Neural progenitor cell (in vitro differentiated cells): Measurements from ENCODE around the gene RAI1. TPM values are rescaled to one million over a fixed set of nuclear protein-coding genes. Genes with fewer than 3 reads are reported as not detected.

Experiments used
- DNase-seq: peaks from one replicate; pipeline ENCODE4 v3.0.0-alpha.2; 2016; ENCODE audit warnings: low spot score
- H2AFZ ChIP-seq: fragments of 200-600 bp; sonication (generic); replicated peaks from 2 replicates; pipeline ENCODE4 v1.6.1; 2016; ENCODE audit warnings: antibody characterized with exemption
- H3F3A ChIP-seq: fragments of 200-600 bp; sonication (generic); 2 replicates; pipeline ENCODE4 v1.6.1; 2016; ENCODE audit warnings: antibody characterized with exemption, low read depth
- H3K27ac ChIP-seq: fragments of 200-600 bp; sonication (generic); 2 replicates; pipeline ENCODE4 v1.5.1; 2016; ENCODE audit warnings: mild to moderate bottlenecking
- H3K27me3 ChIP-seq: fragments of 200-600 bp; sonication (generic); 2 replicates; pipeline ENCODE4 v1.6.1; 2016; ENCODE audit warnings: mild to moderate bottlenecking, moderate library complexity
- H3K36me3 ChIP-seq: fragments of 200-600 bp; sonication (generic); 2 replicates; pipeline ENCODE4 v1.5.1; 2016
- H3K4me1 ChIP-seq: fragments of 200-600 bp; sonication (generic); 2 replicates; pipeline ENCODE4 v1.6.1; 2016; ENCODE audit warnings: mixed run types
- H3K4me2 ChIP-seq: fragments of 200-600 bp; sonication (generic); 2 replicates; pipeline ENCODE4 v1.6.1; 2016
- H3K4me3 ChIP-seq: fragments of 200-600 bp; sonication (generic); 2 replicates; pipeline ENCODE4 v1.5.1; 2016
- H3K79me2 ChIP-seq: fragments of 200-600 bp; sonication (generic); 2 replicates; pipeline ENCODE4 v1.6.1; 2016; ENCODE audit warnings: low read depth
- H3K9ac ChIP-seq: fragments of 200-600 bp; sonication (generic); 2 replicates; pipeline ENCODE4 v1.6.1; 2016
- H3K9me3 ChIP-seq: fragments of 200-600 bp; sonication (generic); 2 replicates; pipeline ENCODE4 v1.5.1; 2016; ENCODE audit warnings: low read depth
- H4K20me1 ChIP-seq: fragments of 200-600 bp; sonication (generic); 2 replicates; pipeline ENCODE4 v1.6.1; 2016; ENCODE audit warnings: low read depth
- H3K27ac Mint-ChIP-seq: 3 replicates; pipeline ENCODE4 v1.8.0; 2021; ENCODE audit warnings: mixed read lengths
- H3K27me3 Mint-ChIP-seq: 2 replicates; pipeline ENCODE4 v1.8.0; 2022; ENCODE audit warnings: low read depth, mild to moderate bottlenecking, inconsistent platforms, moderate library complexity, mixed read lengths; ENCODE audit not compliant: insufficient read depth
- H3K36me3 Mint-ChIP-seq: 3 replicates; pipeline ENCODE4 v1.8.0; 2021; ENCODE audit warnings: mixed read lengths
- H3K4me1 Mint-ChIP-seq: 3 replicates; pipeline ENCODE4 v1.8.0; 2021; ENCODE audit warnings: mixed read lengths
- H3K4me3 Mint-ChIP-seq: 3 replicates; pipeline ENCODE4 v1.8.0; 2021; ENCODE audit warnings: mild to moderate bottlenecking, moderate library complexity, mixed read lengths
- H3K9me3 Mint-ChIP-seq: 3 replicates; pipeline ENCODE4 v1.8.0; 2020; ENCODE audit warnings: mixed read lengths
- EZH2 ChIP-seq: fragments of 200-600 bp; sonication (generic); IDR thresholded peaks from 2 replicates; pipeline ENCODE4 v1.6.1; 2017; ENCODE audit warnings: antibody characterized with exemption, mild to moderate bottlenecking, moderate library complexity
- EZH2phosphoT487 ChIP-seq: fragments of 200-600 bp; sonication (generic); IDR thresholded peaks from 2 replicates; pipeline ENCODE4 v1.6.1; 2017; ENCODE audit warnings: antibody characterized with exemption
- total RNA-seq: library from RNA; depleted of rRNA; stranded (reverse); fragments of >200 nt; gene quantifications from 2 replicates; pipeline ENCODE4 v1.2.3, GENCODE V29; 2015; ENCODE audit warnings: low replicate concordance
- TF ChIP-seq, protein P1 (sequence below): fragments of 200-600 bp; sonication (generic); IDR thresholded peaks from 2 replicates; pipeline ENCODE4 v1.5.1; 2017; ENCODE audit warnings: antibody characterized with exemption, mild to moderate bottlenecking

The RAI1 gene
- total RNA-seq, 1 donor from 2014 or later: 27.4 TPM

GRCh38 chr17:17796787-17797061 lies 115.5 kb downstream of the RAI1 start:
- peaks cover 12% of the 10 kb centered on the region for H3F3A ChIP-seq
- H3K4me3 Mint-ChIP-seq: no peak overlapping the region
- H3K36me3 Mint-ChIP-seq: peaks cover 7% of the 10 kb centered on the region
- H3K4me1 Mint-ChIP-seq: peaks cover 32% of the 10 kb centered on the region
- no peak overlapping the region for H3K9ac ChIP-seq
- H3K27ac ChIP-seq: no peak overlapping the region
- no peaks in the 10 kb centered on the region for H3K79me2 ChIP-seq
- no peak overlapping the region for H3K4me2 ChIP-seq
- H3K27me3 Mint-ChIP-seq: peaks cover 9% of the 10 kb centered on the region
- peaks cover 24% of the 10 kb centered on the region for H3K4me1 ChIP-seq
- no peak overlapping the region for H3K27ac Mint-ChIP-seq
- H3K9me3 ChIP-seq: no peaks in the 10 kb centered on the region
- DNase-seq: no peak
- H3K9me3 Mint-ChIP-seq: no peaks in the 10 kb centered on the region
- no peak overlapping the region for H2AFZ ChIP-seq
- H4K20me1 ChIP-seq: peaks cover 94% of the 10 kb centered on the region
- H3K4me3 ChIP-seq: no peak overlapping the region
- peaks cover 5% of the 10 kb centered on the region for H3K27me3 ChIP-seq
- no peaks in the 10 kb centered on the region for H3K36me3 ChIP-seq
- TF ChIP-seq, protein P1, sequence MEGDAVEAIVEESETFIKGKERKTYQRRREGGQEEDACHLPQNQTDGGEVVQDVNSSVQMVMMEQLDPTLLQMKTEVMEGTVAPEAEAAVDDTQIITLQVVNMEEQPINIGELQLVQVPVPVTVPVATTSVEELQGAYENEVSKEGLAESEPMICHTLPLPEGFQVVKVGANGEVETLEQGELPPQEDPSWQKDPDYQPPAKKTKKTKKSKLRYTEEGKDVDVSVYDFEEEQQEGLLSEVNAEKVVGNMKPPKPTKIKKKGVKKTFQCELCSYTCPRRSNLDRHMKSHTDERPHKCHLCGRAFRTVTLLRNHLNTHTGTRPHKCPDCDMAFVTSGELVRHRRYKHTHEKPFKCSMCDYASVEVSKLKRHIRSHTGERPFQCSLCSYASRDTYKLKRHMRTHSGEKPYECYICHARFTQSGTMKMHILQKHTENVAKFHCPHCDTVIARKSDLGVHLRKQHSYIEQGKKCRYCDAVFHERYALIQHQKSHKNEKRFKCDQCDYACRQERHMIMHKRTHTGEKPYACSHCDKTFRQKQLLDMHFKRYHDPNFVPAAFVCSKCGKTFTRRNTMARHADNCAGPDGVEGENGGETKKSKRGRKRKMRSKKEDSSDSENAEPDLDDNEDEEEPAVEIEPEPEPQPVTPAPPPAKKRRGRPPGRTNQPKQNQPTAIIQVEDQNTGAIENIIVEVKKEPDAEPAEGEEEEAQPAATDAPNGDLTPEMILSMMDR: no peak
- TF ChIP-seq EZH2phosphoT487 (no peak), EZH2 (no peak)

DNA sequence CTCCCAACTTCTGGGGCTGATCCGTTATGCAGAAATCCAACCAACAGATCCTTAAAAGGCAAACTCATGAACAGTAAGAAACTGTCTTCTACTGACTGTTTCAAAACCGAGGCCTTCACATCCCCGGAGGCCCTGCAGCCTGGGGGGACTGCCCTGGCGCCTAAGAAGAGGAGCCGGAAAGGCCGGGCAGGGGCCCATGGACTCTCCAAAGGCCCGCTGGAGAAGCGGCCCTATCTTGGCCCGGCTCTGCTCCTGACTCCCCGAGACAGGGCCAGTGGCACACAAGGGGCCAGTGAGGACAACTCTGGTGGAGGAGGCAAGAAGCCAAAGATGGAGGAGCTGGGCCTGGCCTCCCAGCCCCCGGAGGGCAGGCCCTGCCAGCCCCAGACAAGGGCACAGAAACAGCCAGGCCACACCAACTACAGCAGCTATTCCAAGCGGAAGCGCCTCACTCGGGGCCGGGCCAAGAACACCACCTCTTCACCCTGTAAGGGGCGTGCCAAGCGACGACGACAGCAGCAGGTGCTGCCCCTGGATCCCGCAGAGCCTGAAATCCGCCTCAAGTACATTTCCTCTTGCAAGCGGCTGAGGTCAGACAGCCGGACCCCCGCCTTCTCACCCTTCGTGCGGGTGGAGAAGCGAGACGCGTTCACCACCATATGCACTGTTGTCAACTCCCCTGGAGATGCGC lies 116.0 kb downstream of the RAI1 start:
- TF ChIP-seq EZH2phosphoT487 (no peak), EZH2 (no peak)
- TF ChIP-seq, protein P1: no peak
- Histone ChIP-seq H2AFZ (no peak overlapping the region), H3K27ac (no peak overlapping the region), H3K9ac (no peak overlapping the region), H3K4me3 (no peak overlapping the region), H3F3A (peaks cover 7% of the 10 kb centered on the region), H3K27me3 (peaks cover under 1% of the 10 kb centered on the region), H4K20me1 (peaks cover 94% of the 10 kb centered on the region), H3K4me1 (peaks cover 19% of the 10 kb centered on the region), H3K4me2 (no peak overlapping the region), H3K36me3 (no peaks in the 10 kb centered on the region), H3K9me3 (no peaks in the 10 kb centered on the region), H3K79me2 (no peaks in the 10 kb centered on the region)
- Mint-ChIP-seq H3K4me3 (no peak overlapping the region), H3K36me3 (peaks cover 7% of the 10 kb centered on the region), H3K9me3 (no peaks in the 10 kb centered on the region), H3K4me1 (peaks cover 27% of the 10 kb centered on the region), H3K27ac (no peak overlapping the region), H3K27me3 (peaks cover 6% of the 10 kb centered on the region)
- DNase-seq: no peak

GRCh38 chr17:17798010-17798556 lies 116.8 kb downstream of the RAI1 start:
- no peak overlapping the region for H3K27ac ChIP-seq
- Mint-ChIP-seq H3K36me3 (peaks cover 7% of the 10 kb centered on the region), H3K9me3 (no peaks in the 10 kb centered on the region), H3K4me1 (peaks cover 21% of the 10 kb centered on the region), H3K27ac (no peak overlapping the region), H3K27me3 (peaks cover 6% of the 10 kb centered on the region), H3K4me3 (no peak overlapping the region)
- H3K4me2 ChIP-seq: no peak overlapping the region
- H3K27me3 ChIP-seq: no peaks in the 10 kb centered on the region
- H2AFZ ChIP-seq: no peak overlapping the region
- H4K20me1 ChIP-seq: peaks cover 86% of the 10 kb centered on the region
- DNase-seq: no peak
- no peaks in the 10 kb centered on the region for H3K79me2 ChIP-seq
- no peaks in the 10 kb centered on the region for H3K36me3 ChIP-seq
- H3F3A ChIP-seq: no peaks in the 10 kb centered on the region
- H3K4me3 ChIP-seq: no peak overlapping the region
- no peak for TF ChIP-seq EZH2
- TF ChIP-seq EZH2phosphoT487: no peak
- H3K9me3 ChIP-seq: no peaks in the 10 kb centered on the region
- no peak overlapping the region for H3K9ac ChIP-seq
- H3K4me1 ChIP-seq: peaks cover 11% of the 10 kb centered on the region

DNA sequence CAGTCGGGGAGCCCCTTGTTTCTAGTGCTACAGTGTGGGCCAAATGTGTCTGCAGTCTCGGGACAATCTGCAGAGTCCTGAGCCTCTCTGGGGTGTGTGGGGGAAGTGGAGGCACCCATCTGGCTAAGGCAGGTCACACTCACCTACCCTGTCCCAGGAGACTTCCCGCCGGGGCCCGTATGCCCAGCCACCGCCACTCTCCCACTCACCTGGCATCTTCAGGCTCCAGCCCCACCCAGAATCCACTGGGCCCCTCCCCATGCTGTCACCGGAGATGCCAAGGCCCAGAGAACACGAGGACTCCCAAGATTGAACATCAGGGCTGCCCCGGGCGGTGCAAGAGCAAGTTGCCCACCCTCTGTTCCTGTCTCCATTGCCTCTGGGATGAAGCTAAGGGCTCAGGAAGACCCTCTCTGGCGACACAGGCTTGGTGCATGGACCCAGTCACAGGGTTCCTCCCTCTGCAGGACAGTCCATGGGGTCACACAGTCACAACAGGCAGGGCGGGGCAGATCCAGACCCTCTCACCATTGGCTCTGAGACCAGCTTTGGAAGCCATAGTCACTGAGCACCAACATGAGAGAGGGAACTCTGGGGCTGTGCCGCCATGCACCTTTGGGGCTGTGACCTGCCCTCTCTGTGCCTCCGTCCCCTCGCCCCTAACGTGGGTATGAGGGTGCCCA lies 117.5 kb downstream of the RAI1 start:
- H3K9me3 Mint-ChIP-seq: no peaks in the 10 kb centered on the region
- no peak overlapping the region for H3K27ac Mint-ChIP-seq
- Histone ChIP-seq H3K9me3 (no peaks in the 10 kb centered on the region), H4K20me1 (peaks cover 80% of the 10 kb centered on the region), H3K79me2 (no peaks in the 10 kb centered on the region), H3K27me3 (no peaks in the 10 kb centered on the region), H3K4me3 (no peak overlapping the region), H2AFZ (no peak overlapping the region), H3K4me2 (no peak overlapping the region), H3K4me1 (peaks cover 9% of the 10 kb centered on the region), H3K36me3 (no peaks in the 10 kb centered on the region), H3K27ac (no peak overlapping the region), H3F3A (no peaks in the 10 kb centered on the region), H3K9ac (no peak overlapping the region)
- DNase-seq: no peak
- no peak overlapping the region for H3K4me3 Mint-ChIP-seq
- no peak for TF ChIP-seq EZH2
- no peak for TF ChIP-seq EZH2phosphoT487
- TF ChIP-seq, protein P1: no peak
- peaks cover 16% of the 10 kb centered on the region for H3K4me1 Mint-ChIP-seq
- peaks cover 6% of the 10 kb centered on the region for H3K36me3 Mint-ChIP-seq
- H3K27me3 Mint-ChIP-seq: peaks cover 6% of the 10 kb centered on the region
